SHP77 treated with DMSO at 0.1 percent for 48 hours (cell line): ENCODE measurements around the gene OR8J3.
"Not testable (repeated sequence)": the region's sequence is repeated elsewhere in the genome, so short reads cannot be mapped to it uniquely, and the experiment has no call there.

Source experiments
- DNase-seq: peaks from one replicate; lab custom pipeline; 2025; lab: John Stamatoyannopoulos, UW

OR8J3 gene, protein sequence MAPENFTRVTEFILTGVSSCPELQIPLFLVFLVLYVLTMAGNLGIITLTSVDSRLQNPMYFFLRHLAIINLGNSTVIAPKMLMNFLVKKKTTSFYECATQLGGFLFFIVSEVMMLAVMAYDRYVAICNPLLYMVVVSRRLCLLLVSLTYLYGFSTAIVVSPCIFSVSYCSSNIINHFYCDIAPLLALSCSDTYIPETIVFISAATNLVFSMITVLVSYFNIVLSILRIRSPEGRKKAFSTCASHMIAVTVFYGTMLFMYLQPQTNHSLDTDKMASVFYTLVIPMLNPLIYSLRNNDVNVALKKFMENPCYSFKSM

DNA sequence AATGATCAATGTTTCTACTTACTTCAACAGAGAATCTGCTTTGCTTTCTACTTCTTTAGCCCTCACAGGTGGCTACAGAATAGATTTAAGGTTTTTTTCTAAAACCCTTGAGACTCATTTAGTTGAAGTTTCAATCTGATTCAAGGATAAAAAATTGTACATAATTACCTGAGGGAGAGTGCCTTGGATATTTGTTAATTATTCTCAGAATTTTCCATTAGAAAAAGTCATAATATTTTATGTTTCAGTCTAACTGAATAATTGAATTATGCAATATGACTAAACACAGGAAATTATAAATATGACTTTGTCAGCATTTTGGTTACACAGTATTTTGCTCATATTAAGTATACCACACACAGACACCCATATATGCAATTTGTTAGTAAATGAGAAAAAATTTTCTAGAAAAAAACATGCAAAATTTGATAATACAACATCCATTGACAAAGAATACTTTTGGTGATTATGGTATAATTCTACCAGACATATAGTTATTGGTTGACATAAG is at the start of gene OR8J3:
Gene OR8J3 (minus strand): TSS at position 51 of the 511 bp plus-strand sequence. CDS start 2,483 bp downstream, outside the sequence.
- DNase-seq = no peak

DNA sequence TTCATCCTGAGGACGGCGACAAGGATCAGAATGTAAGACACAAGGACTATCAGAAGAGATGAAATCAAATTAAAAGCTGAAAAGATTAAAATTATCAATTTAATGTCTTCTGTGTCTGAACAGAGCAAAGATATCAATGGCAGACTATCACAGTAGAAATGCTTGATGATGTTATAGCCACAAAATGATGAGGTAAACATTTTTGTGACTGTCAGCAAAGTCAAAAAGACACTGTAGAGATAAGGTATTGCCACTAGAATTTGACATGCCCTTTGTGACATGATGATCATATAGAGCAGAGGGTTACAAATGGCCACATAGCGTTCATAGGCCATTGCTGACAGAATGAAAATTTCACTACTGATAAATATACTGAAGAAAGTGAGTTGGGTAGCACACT is 48.6 kb upstream of the OR8J3 start:
- DNase-seq = no peak

DNA sequence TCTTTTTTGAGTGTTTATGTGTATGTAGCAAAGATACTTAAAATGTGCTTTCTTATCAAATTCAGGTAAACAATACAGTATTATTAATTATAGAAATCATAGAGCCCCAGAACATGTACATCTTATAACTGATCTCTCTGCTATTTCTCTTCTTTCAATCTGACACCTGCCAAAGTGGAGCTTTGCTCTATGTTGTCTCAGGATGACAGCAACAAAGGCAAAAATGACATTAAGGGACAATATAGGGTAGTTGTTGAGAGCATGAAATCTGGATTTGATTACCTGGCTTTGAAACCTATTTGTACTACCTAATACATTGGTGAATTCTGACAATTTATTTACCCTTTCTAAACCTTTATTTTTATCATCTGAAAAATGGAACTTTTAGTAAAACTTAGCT is 43.5 kb upstream of the OR8J3 start:
- DNase-seq = no peak

DNA sequence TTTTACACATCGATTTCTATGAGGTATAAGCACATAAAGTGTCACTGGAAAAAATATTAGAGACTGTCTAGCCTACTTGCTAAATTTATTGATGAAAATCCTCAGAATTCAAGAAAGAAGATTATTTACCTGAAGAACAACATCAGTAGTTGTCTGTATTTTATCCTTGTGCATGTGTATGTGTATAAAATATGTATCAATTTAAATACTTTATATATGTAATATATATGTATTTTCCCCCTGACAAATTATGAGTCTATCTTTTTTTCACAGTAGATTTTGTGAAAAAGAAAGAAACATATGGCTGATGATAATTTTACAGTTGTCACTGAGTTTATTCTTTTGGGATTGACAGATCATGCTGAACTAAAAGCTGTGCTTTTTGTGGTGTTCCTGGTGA is 36.3 kb upstream of the OR8J3 start, which contains the start of gene OR5J2:
Gene OR5J2 (plus strand): TSS at position 301 of the 400 bp plus-strand sequence. CDS start 0 bp downstream, at position 301.
- DNase-seq = no peak

DNA sequence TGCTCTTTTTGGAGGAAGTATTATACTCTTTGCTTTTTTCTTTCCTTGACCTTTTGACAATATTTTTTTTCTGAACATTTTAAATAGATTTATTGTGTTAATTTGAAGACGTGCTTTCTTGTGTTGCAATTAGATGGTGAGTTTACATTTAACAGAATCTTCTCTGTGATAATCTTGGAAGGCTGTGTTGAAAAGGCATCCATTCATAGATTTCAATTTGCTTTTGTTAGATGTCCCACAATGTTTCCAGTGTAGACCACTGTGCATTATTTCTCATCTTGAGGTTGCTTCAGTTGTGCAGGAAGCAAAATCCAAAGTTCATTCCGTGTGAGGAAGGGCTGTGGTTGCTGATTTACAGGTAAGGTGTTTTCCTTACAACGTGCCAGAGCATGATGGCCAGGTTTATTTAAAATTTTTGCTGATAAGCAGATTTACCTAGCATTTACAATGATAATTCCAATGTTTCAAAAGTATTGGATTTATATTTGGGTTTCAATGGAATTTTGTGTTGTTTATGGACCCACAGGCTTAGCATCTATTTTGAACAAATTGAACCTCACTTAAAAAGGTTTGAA is 32.3 kb upstream of the OR8J3 start:
- no peak for DNase-seq

DNA sequence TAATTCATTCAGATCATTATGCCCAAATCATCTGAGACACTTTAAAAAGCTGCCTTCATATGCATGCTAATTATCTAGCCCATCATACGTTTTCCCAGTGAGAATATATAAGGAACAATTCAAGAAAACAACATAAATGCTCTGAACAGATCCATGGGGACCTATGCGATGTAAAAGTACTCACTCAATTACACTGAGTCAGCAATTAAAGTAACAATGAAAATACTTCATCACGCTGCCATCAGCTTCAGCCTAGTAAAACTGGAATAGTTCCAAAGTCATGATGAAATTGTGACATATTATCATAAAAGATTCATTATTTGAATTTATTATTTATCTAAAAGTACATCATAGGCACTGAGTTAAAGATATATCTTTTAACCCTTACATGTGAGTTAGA is 23.8 kb upstream of the OR8J3 start:
- no peak for DNase-seq

DNA sequence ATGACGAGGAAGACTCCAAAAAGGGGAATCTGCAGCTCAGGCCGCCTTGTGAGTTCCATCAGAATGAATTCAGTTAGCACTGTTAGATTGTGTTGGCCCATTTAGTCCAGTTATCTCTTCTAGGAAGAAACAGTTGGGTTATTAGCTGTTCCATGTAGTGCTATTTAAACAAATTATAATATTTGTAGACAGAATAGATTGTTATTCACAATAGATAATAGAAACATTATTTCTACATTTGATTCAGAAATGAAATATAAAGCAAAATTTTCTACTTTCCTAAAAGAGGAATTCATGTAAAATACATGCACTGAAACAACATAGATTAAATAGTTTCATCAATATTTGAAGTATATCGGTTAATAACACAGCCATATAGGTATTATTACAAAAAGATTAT is 20.2 kb upstream of the OR8J3 start, which contains the start of gene OR8K5:
Gene OR8K5 (minus strand): TSS at position 101 of the 400 bp plus-strand sequence. CDS start 0 bp downstream, at position 101.
- no peak for DNase-seq

DNA sequence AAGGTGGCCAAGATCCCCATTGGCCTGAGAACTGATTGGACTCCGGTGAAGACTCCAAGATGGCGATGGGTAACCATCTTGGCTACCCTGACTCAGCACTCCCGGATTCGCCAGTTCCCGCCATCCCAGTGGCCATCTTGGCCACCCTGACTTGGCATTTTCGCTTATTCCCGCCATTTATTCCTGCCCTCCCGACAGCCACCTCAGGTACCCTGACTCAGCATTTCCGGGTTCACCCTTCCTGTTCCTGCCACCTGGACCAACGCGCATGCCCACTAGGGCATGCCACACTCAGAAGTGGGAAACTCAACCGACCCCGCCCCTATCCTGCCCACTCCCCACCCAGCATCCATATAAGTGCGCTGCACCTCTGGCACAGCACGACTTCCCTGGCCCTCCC is 12.3 kb upstream of the OR8J3 start:
- DNase-seq = no peak

DNA sequence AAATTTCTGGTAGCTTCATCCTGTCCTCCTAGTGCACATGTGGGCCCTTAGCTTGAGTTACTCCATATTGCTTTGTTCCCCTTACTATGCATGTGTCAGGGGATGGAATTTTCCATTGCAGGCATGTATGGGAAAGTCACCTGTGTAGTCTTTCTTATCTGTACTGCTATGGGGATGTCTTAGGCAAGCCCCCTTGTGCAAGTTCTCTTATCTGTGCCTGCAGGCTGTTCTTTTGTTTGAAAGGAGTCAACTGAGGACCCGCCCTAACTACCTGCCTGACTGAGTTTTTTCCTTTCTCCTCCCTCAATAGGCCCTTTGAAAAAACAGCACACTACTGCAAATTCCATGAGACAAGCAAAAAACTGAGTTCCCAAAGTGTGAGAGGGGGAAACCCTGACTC is 11.4 kb upstream of the OR8J3 start:
- no peak for DNase-seq

DNA sequence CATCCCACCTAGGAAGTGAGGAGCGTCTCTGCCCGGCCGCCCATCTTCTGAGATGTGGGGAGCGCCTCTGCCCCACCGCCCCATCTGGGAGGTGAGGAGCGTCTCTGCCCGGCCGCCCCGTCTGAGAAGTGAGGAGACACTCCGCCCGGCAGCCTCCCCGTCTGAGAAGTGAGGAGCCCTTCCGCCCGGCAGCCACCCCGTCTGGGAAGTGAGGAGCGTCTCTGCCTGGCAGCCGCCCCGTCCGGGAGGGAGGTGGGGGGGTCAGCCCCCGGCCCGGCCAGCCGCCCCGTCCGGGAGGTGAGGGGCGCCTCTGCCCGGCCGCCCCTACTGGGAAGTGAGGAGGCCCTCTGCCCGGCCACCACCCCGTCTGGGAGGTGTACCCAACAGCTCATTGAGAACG is 3.7 kb upstream of the OR8J3 start:
- DNase-seq = not testable (repeated sequence)

DNA sequence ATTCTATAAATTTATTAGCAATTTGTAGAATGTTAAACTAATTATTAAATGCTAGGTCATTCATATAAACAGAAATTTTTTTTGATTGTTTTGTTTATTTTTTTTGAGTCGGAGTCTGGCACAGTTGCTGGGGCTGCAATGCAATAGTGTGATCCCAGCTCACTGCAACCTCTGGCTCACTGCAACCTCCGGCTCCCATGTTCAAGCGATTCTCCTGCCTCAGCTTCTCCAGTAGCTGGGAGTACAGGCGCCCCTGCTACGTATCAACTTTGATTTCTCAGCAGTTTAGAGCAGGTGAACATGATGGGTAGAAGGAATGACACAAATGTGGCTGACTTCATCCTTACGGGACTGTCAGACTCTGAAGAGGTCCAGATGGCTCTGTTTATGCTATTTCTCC is 17.9 kb downstream of the OR8J3 start, which contains the start of gene OR8H3:
Gene OR8H3 (plus strand): TSS at position 301 of the 400 bp plus-strand sequence. CDS start 0 bp downstream, at position 301.
- no peak for DNase-seq

DNA sequence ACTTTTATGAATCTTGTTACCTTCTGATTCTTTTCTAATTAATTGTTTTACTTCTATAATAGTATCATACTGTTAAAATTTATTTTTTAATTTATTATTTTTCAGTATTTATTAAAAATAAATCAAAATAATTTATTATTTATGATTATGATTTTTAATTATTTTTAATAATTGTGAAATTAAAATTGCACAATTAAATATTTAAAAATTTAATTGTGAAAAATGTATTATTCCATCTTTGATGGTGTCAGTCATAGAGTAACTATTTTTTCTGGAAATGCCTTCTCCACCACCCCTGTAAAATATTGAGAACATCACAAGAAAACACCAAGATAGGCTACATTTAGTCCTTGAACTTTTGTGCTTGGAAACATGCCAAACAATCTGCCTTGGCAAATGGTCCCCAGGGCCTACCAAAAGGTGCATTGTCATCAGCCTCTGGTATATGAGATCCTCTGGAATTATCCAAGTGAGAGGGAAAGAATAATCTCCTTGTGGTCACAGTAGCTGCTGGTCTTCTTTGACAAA is 36.7 kb downstream of the OR8J3 start, which contains the start of gene OR8H2:
Gene OR8H2 (plus strand): TSS at position 478 of the 528 bp plus-strand sequence. CDS start 1,356 bp downstream, outside the sequence.
- no peak for DNase-seq

DNA sequence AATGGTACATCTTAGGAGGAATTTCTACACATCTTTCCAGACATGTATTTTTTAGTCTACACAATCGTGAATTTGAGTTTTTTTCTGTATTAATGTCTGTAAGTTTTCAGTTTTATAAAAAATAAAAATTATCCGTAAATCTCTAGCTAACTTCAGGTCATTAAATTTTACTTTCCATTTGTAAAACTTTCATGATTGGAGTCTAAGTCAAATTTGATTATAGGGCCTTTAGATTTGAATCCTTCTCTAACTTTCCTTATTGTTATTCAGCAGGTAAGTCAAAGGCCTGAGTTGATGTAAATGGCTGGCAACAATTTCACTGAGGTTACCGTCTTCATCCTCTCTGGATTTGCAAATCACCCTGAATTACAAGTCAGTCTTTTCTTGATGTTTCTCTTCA is 47.0 kb downstream of the OR8J3 start, which contains the start of gene OR8I2:
Gene OR8I2 (plus strand): TSS at position 301 of the 400 bp plus-strand sequence. CDS start 0 bp downstream, at position 301.
- no peak for DNase-seq

DNA sequence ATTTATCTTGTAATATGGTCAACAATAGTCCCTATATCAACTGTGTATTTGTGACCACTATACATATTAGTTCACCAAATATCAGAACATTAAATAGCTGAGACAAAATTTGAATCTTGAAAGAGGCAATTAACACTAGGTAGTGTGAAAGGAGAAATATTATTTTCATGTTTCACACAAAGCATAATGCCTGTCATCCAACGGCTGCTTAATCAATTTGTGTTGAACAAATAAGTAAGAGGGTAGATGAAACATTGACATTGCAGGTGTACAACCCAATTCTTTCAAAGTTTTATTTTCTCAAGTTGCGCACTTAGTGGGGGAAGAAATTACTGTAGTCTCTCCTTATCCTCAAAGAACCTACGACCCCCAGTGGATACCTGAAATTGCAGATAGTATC is 50.3 kb downstream of the OR8J3 start:
- no peak for DNase-seq
